ENCODE data around the gene MTMR10. TPM values are rescaled to one million over a fixed set of nuclear protein-coding genes. Genes with fewer than 3 reads are reported as not detected.

Gene MTMR10
- total and polyA plus RNA-seq, 2 of the 4 experiments (the other 2 are of a cell fraction): 11.2 to 13.8 TPM

DNA sequence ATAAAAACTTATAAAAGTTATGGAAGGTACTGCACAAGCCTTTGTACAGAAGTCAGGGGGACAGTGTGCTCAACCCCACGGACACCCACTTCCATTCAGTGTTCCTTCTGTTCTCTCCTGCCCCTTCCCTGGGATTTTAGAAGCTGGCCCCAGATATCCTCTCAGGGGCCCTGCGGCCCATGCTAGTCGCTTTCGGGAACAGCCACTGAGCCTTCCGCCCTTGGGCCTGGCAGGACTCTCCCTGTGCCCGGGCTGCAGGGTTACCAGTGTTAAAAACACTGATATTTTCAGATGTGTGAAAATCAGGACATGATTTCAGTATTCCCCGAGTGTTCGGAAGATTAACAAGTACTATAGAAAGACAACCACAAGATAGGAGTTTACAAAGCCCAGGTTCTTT lies 65.3 kb downstream of the MTMR10 start:
- H2BK15ac ChIP-seq (ENCODE audit: low read depth, low read length): no peak overlapping the region
- H3K14ac ChIP-seq (replicated peaks; ENCODE audit: low read depth, low read length): no peak overlapping the region
- no peaks in the 10 kb centered on the region for H3K79me1 ChIP-seq (ENCODE audit: low read depth in 1 of 2, low read length in 2 of 2)
- dilution Hi-C loops (cut with HindIII; ENCODE audit: low sequenced_read_pairs, unreplicated experiment): no loop called here
- ChIA-PET POLR2A (ENCODE audit: unreplicated experiment) (interaction anchor here (0.6 kb wide), 1 partner anchor 167 kb away, joined by 13 read pairs; no protein-coding TSS in a partner anchor), CTCF (no interaction called here)
- BruUV-seq (replicated peaks): no TSS peak
- in situ Hi-C loops (cut with MboI; ENCODE audit: low sequenced_read_pairs): no loop called here
- H4K5ac ChIP-seq (ENCODE audit: low read depth, low read length): no peak overlapping the region
- H3K4ac ChIP-seq (ENCODE audit: low read depth, low read length): no peak overlapping the region
- peaks cover 29% of the 10 kb centered on the region for H3K9me1 ChIP-seq (ENCODE audit: insufficient read depth, low read length)
- no peaks in the 10 kb centered on the region; the same call in 1 of the 2 replicates for H3K27me3 ChIP-seq (ENCODE audit: control insufficient read depth, insufficient read depth, low read length)
- TF ChIP-seq RAD21 (IDR thresholded peaks at IDR 0.05; ENCODE audit: low read length) (no peak), RCOR1 (IDR thresholded peaks at IDR 0.05; ENCODE audit: insufficient replicate concordance, low read length) (no peak), RFX5 (IDR thresholded peaks at IDR 0.05; ENCODE audit: low read depth, low read length) (no peak), MAFK (IDR thresholded peaks at IDR 0.05; ENCODE audit: low read depth, low read length) (no peak)
- TF ChIP-seq, protein P1, sequence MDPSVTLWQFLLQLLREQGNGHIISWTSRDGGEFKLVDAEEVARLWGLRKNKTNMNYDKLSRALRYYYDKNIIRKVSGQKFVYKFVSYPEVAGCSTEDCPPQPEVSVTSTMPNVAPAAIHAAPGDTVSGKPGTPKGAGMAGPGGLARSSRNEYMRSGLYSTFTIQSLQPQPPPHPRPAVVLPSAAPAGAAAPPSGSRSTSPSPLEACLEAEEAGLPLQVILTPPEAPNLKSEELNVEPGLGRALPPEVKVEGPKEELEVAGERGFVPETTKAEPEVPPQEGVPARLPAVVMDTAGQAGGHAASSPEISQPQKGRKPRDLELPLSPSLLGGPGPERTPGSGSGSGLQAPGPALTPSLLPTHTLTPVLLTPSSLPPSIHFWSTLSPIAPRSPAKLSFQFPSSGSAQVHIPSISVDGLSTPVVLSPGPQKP (IDR thresholded peaks at IDR 0.05; ENCODE audit: borderline replicate concordance, low read depth, low read length): no peak
- no peak overlapping the region for H3K56ac ChIP-seq (ENCODE audit: extremely low read depth, insufficient read depth, low read length)
- no peak overlapping the region for H2BK20ac ChIP-seq (ENCODE audit: low read depth, low read length)
- peaks cover 26% of the 10 kb centered on the region for H3K4me1 ChIP-seq (ENCODE audit: control insufficient read depth, insufficient read depth, low read length)
- no peak overlapping the region for H4K8ac ChIP-seq (ENCODE audit: low read depth in 2 of 2, low read length in 2 of 2)
- H2BK120ac ChIP-seq (ENCODE audit: low read depth, low read length): no peak overlapping the region
- no peak overlapping the region for H4K91ac ChIP-seq (ENCODE audit: insufficient read depth, low read depth, low read length)
- no peak overlapping the region for H2AFZ ChIP-seq (replicated peaks; ENCODE audit: low read length, poor library complexity)
- no peak overlapping the region for H3K9ac ChIP-seq (ENCODE audit: low read depth, low read length)
- H2BK5ac ChIP-seq (ENCODE audit: low read depth, low read length, poor library complexity, severe bottlenecking): no peak overlapping the region
- DNase-seq (no peak), ATAC-seq (ENCODE audit: low read depth) (no peak)
- WGBS, 2 experiments (ENCODE audit: extremely low coverage in 2 of 2, insufficient read length in 1 of 2): no CpG with 5 or more reads among the region's 8 CpGs
- H3K23ac ChIP-seq (ENCODE audit: low read depth, low read length): no peak overlapping the region
- no peak overlapping the region for H2AK9ac ChIP-seq (replicated peaks; ENCODE audit: low read depth, low read length, poor library complexity)
- no peak overlapping the region for H3K18ac ChIP-seq (ENCODE audit: low read depth, low read length)
- H3K4me2 ChIP-seq (ENCODE audit: low read depth, low read length): no peak overlapping the region
- H3K9me3 ChIP-seq (ENCODE audit: control insufficient read depth, insufficient read depth, low read length): no peaks in the 10 kb centered on the region
- intact Hi-C loops (cut with micrococcal nuclease): no loop called here
- no peak overlapping the region for H2AK5ac ChIP-seq (ENCODE audit: low read depth, low read length)
- H3K27ac ChIP-seq (ENCODE audit: insufficient read depth, low read length): no peak overlapping the region
- H4K20me1 ChIP-seq (ENCODE audit: insufficient read depth, low read length): peaks cover 40% of the 10 kb centered on the region; the same call in 1 of the 2 replicates
- H3K36me3 ChIP-seq (ENCODE audit: control insufficient read depth, insufficient read depth, low read length): peaks cover 61% of the 10 kb centered on the region
- H3K4me3 ChIP-seq (ENCODE audit: insufficient read depth, low read depth, low read length): no peak overlapping the region
